GM12892 (cell line): ENCODE measurements around the gene SYNE3.

ENCODE experiments used
- DNase-seq: peaks from one replicate; pipeline ENCODE4 v3.0.0; 2011; ENCODE audit not compliant: insufficient read length
- FAIRE-seq: peaks from 2 replicates; lab custom pipeline; 2011; peaks lifted over from hg19 to GRCh38; lab: Jason Lieb, UNC
- POLR2A ChIP-seq: IDR thresholded peaks from 2 replicates; pipeline ENCODE4 v1.6.1; 2011; ENCODE audit warnings: low read depth, low read length, control low read depth
- POLR2AphosphoS5 ChIP-seq: IDR thresholded peaks from 2 replicates; pipeline ENCODE4 v1.6.1; 2011; ENCODE audit warnings: low read depth, low read length, control low read depth
- TAF1 ChIP-seq: IDR thresholded peaks from 2 replicates; pipeline ENCODE4 v1.6.1; 2011; ENCODE audit warnings: low read depth, mild to moderate bottlenecking, control low read depth, low read length, borderline replicate concordance

The SYNE3 gene

DNA sequence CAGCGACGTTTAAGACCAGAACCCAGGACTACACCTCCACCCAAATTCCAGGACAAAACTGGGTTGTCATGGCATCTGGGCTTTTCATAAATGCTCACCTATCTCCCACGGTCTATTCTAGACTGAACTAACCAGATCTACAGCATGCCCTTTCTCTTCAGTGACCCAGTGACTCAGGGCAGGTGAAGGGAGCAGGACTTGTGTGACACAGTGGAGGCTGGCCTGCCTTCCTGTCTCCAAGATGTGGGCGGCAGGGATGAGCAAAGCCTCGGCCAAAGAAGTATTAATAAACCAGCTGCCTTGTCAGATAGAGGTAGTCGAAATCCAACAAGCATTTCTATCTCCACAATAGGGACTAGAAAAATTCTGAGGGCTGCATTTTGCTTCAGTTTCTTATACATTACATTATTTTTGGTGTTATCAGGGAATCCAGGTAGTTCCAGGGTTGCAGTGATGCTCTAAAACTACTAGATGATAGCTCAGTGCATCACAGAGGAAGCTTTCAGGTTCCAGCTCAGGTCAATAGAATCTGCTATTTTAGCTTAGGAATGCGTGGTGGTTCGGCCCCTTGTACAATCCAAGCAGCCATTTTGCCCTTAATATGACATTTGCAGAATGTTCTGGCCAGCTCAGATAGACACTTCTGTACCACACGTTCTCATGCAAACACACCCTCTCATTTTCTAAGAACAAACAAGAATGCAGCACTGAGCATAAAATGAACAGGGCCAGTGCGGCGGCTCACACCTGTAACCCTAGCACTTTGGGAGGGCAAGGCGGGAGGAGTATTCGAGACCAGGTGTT is 14.2 kb upstream of the SYNE3 start:
- TF ChIP-seq POLR2AphosphoS5 (no peak), TAF1 (no peak), POLR2A (no peak)
- DNase-seq (no peak), FAIRE-seq (no peak)

DNA sequence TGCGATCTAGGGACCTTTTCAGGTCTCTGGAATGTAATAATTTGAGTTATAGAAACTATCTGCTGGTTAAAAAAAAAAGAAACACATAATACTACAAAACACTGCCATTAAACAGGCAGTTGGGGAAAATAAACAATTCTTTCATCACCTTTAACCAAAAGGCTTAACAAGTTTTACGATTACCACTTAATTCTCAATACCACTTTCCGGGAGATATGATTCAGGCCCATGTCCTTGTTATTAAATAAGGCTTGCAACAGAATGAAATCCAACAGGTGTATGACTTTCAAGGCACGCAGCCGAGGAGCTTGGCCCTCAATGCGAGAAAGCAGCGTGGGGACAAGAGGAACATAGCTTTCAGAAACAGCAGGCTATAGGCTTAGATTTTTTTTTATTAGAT is 12.8 kb upstream of the SYNE3 start:
- FAIRE-seq (no peak), DNase-seq (no peak)
- TF ChIP-seq POLR2A (no peak), POLR2AphosphoS5 (no peak), TAF1 (no peak)

DNA sequence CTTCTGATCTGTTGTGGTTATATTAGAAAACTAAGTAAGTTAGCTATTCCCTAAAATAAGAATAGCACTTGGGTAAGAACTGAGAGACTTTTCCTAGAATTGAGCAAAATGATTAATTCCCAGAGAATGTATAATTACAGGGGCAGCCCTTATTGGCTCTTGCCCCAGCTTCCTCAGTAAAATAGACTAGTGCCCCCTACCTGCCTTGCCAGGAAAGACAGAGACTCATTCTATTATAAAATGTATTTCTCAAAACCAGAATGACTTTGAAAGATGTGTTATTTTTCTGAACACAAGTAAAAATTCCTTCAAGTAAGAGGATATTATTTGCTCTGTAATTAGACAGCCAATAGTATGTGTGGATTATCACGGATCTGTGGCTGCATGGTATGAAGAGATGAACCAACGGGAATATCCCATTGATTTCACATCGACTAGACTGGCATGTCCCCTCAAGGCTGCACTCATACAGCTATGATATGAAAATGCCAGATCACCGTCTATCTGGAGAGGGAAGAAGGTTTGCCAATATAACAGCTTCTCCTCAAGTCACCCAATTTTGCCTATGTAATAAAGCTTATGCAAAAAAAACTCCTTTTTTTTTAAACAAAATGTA is 11.0 kb upstream of the SYNE3 start:
- FAIRE-seq (no peak), DNase-seq (no peak)

DNA sequence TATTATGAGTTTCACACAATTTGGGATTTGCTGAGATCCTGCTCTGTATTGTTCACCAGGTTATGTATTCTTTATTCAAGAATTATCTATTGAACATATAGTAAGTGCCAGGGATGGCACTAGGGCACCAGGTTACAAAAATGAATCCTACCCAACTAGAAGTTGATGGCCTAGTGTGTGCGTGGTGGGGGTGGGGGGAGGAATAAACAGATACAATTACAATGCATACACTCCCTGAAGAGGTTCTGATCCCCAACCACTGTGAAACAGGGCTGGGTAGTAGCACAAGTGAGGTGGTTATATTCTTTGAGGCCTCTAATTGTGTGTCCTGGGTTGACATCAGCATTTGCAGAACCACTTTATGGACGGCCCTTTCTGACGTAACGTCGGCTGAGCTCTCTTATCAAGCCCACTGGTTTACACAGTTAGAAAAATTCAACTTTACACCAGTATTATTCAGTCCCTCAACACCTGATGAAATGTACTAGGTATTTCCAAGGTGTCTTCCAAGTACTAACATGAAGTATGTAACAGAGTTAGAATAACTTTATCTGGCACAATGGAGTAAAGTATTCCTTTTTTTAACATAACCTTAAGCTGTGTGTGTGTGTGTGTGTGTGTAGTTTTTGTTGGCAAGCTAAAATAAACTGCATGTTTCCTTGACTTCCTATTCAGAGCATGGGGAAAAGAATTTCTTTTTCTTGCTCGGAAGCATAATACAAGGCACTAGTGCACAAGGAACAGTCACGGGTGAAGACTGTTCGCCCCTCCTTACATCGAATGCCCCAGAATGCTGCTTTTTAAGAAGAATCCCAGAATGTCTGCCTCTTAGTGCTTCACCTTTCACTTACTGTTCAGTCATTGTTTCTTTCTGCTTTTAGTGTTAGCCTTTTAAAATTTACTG is 10.3 kb upstream of the SYNE3 start:
- FAIRE-seq (no peak), DNase-seq (no peak)
- TF ChIP-seq POLR2AphosphoS5 = no peak
- no peak for TF ChIP-seq POLR2A
- no peak for TF ChIP-seq TAF1

More for the DNA sequence above, 11.0 kb upstream of the SYNE3 start:
- TF ChIP-seq POLR2A = no peak
- no peak for TF ChIP-seq TAF1
- TF ChIP-seq POLR2AphosphoS5 = no peak

DNA sequence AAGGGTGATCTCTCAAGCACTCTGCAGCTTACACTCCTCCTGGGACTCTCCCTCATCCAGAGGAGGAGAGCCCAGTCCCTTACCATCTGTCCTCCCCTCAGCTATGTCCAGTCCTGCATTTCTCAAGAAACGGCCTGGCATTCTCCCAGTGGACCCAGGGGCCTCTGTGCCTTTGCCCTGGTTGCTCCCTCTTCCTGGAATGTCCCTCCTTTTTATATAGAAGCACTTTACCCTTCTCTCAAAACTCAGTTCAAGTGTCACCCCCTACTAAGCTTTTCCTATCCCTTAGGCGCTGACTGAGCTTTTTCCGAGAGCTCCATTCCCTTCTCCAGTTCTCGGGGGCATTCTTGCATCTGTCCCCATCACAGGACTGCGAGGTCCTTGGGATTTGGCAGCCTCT is 9.5 kb upstream of the SYNE3 start:
- FAIRE-seq (no peak), DNase-seq (no peak)
- TF ChIP-seq POLR2A = no peak
- no peak for TF ChIP-seq TAF1
- no peak for TF ChIP-seq POLR2AphosphoS5

DNA sequence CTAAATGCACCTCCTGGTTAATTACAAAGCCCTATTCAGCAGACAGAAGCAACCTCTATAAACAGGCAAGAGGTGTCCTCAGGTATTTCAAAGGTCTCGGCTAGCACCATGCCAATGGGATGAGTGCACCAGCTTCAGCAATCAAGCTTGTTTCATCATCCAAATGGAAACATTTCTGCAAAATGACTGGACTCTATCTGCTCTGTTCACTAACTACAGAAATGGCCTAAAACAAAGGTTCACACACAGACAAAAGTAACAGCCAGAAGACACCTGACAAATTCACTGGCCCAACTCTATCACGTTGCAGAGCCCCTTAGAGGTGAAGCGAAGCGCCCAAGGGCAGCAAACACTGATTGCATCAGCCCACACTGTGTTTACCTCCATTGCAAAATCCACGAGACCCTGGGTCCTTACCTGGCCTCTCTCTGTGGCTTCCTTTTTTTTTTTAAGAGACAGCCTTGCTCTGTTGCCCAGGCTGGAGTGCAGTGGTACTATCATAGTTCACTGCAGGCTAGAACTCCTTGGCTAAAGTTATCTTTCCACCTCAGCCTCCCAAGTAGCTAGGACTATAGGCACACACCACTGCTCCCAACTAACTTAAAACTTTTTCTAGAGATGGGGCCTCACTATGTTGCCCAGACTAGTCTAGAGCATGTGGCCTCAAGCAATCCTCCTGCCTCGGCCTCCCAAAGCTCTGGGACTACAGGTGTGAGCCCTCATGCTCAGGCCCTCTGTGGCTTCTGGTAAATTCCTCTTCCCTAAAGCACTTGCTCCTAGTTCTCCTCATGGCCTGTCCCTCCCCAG is 8.5 kb upstream of the SYNE3 start:
- DNase-seq (no peak), FAIRE-seq (no peak)
- TF ChIP-seq POLR2AphosphoS5 (no peak), TAF1 (no peak)

DNA sequence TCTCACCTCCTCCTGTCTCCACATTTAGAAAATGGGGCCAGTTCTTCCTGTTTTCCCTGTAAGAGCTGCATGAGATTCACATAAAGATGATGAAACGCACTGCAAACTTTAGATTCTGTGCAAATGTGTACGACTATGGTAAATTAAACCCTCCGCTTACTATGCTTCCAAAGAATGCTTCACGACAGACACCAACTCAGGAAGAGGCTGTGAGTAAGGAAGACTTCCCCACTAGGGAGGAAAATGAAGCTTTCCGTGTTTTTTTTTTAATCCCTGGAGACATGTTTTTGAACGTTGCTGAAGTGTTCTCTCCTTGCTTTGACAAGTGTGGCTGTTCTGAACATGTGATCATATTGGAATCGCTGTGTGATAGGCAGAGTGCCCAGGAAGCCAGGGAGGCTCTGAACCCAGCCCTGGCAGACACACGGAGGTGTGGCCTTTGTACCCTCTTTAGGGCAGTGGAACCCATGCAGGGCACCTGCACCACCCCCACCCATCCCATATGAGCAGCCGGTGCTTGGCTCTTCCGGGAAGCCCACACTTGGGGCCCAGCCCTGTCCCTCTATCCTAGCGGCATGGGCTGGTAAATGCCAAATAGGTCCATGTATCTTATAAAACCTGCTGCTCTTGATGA is 7.5 kb upstream of the SYNE3 start:
- TF ChIP-seq POLR2AphosphoS5 = no peak
- no peak for TF ChIP-seq TAF1
- no peak for TF ChIP-seq POLR2A
- DNase-seq = no peak
- FAIRE-seq = no peak

DNA sequence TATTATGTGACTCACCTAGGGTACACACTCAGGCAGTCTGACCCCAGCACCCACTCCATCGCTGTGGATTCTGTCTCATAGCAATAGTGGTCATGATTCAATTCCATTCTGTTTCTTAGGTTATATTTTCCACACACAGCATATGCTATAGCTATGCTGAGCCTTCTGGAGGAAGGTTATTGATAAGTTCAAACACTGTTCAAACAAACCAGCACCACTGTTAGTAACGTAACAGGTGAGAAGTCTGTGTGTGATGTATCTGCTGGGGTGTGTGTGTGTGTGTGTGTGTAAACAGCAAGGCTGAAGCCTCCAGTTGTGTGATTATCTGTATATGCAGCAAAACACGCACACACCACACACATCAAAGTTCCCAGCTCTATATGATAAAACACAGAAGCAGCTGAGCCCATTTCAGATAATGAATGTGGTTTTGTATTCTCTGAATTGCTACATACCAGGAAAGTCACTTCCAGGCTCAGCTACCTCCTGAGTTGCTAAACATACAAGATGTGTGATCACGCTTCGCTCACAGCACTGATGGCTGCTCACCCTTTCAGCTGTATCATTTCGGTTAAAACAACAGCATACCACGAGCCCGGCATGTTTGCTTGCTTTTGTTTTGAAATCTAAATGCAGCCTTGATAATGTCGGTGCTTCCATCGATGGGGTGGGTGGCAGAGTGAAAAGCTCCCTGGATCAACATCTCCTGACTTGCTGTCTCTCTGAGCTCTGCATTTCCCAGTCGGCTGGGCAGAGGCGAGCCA is 6.8 kb upstream of the SYNE3 start:
- FAIRE-seq = peak; percentile 5
- TF ChIP-seq POLR2A = no peak
- no peak for TF ChIP-seq TAF1
- TF ChIP-seq POLR2AphosphoS5 = no peak
- DNase-seq = no peak

DNA sequence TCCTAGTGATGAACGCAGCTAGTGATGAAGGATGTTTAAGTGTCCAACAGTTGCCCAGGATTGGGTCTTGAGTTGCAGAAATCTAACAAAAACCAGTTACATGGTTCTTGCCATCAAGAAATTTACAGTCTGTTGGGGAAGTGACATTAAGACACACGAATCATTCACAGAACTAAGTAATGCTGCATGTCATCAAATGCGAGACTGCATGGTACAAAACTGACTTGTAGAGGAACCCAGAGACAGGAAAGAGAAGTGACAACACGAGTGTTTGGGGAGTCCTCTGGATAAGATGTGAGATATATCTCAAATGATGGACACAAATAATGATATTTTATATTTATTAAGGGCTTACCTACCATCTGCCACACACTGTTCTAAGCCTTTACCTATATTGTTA is 6.1 kb upstream of the SYNE3 start:
- TF ChIP-seq POLR2AphosphoS5 (no peak), POLR2A (no peak), TAF1 (no peak)
- FAIRE-seq (no peak), DNase-seq (no peak)

DNA sequence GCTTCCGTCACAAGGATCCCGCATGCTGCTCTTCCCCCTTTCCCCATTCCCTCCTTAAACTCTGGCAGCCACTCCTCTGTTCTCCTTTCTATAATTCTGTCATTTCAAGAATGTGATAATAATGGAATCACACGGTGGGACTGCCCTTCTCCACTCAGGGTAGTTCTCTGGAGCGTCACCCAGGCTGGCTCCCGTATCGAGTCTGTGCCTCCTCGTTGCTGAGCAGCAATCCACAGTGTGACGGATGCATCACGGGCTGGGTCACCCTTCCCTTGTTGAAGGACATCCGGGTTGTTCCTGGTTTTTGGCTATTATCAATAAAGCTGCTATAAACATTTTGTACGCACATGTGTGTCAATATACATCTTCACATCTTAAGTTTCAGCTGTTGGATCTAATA is 5.7 kb upstream of the SYNE3 start:
- TF ChIP-seq POLR2AphosphoS5 = no peak
- no peak for TF ChIP-seq POLR2A
- no peak for TF ChIP-seq TAF1
- DNase-seq (no peak), FAIRE-seq (no peak)

DNA sequence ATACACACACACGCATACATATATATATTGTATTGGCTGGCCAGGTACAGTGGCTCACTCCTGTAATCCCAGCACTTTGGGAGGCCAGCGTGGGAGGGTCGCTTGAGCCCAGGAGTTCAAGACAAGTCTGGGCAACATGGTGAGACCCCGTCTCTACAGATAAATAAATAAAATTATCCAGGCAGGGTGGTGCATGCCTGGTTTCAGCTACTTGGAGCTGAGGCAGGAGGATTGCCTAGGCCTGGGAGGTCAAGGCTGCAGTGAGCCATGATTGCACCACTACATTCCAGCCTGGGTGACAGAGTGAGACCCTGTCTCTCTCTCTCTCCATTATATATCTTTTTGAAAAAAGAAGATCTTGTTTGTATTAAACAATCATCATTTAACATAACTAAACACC is 4.6 kb upstream of the SYNE3 start:
- no peak for TF ChIP-seq POLR2AphosphoS5
- no peak for TF ChIP-seq TAF1
- TF ChIP-seq POLR2A = no peak
- DNase-seq (no peak), FAIRE-seq (no peak)
